K562 (cell line): ENCODE measurements around the gene UBE2D2.

ENCODE experiments used
- BHLHE40 ChIP-seq: IDR thresholded peaks from 2 replicates; pipeline ENCODE4 v1.6.1; 2011; ENCODE audit warnings: low read length, improper control_type of control experiment
- CREB1 ChIP-seq, 2 experiments: sonication (generic) in 1 of 2; formaldehyde crosslinking in 1 of 2; IDR thresholded peaks; 2 replicates each; pipeline versions ENCODE4 v1.6.1 to v1.8.0; 2012 to 2022; ENCODE audit warnings: inconsistent platforms in 1 of 2, mild to moderate bottlenecking in 1 of 2, missing genetic modification reagents in 1 of 2, moderate library complexity in 1 of 2
- EZH2 ChIP-seq: IDR thresholded peaks from 2 replicates; pipeline ENCODE4 v1.6.1; 2012; ENCODE audit warnings: low read depth, mild to moderate bottlenecking, inconsistent platforms, low read length, borderline replicate concordance
- HDAC2 ChIP-seq: fragments of 450-650 bp; IDR thresholded peaks from 2 replicates; pipeline ENCODE4 v1.6.1; 2016; ENCODE audit warnings: mild to moderate bottlenecking
- MEF2D ChIP-seq: conservative IDR thresholded peaks from 2 replicates; pipeline ENCODE4 v1.6.1; 2016; ENCODE audit warnings: low read depth, missing genetic modification characterization, missing compliant biosample characterization
- PML ChIP-seq: IDR thresholded peaks from 2 replicates; pipeline ENCODE4 v1.6.1; 2012; ENCODE audit warnings: low read length, inconsistent platforms
- POLR2A ChIP-seq: fragments of 450-650 bp; conservative IDR thresholded peaks from 2 replicates; pipeline ENCODE4 v1.6.1; 2016
- ZBTB26 ChIP-seq: fragments of 450-650 bp; formaldehyde crosslinking; IDR thresholded peaks from 2 replicates; pipeline ENCODE4 v1.4.0; 2022; ENCODE audit warnings: missing genetic modification characterization
- ZNF449 ChIP-seq: fragments of 250-450 bp; sonication (Bioruptor Pico); IDR thresholded peaks from 2 replicates; pipeline ENCODE4 v1.8.0; 2022; ENCODE audit warnings: moderate library complexity, mild to moderate bottlenecking, inconsistent platforms
- ZNF584 ChIP-seq: fragments of 200-800 bp; sonication (Bioruptor generic); IDR thresholded peaks from 2 replicates; pipeline ENCODE4 v1.6.1; 2016; ENCODE audit warnings: low read depth, mild to moderate bottlenecking, missing genetic modification characterization, missing compliant biosample characterization

GRCh38 chr5:139662617-139663016 is 101.5 kb downstream of the UBE2D2 start:
- TF ChIP-seq ZNF584 (CRISPR knock-in tag) = no peak
- TF ChIP-seq ZNF449 (CRISPR knock-in tag) = no peak
- no peak for TF ChIP-seq PML
- TF ChIP-seq EZH2 = no peak
- no peak for TF ChIP-seq CREB1 (IDR thresholded peaks at IDR 0.05)
- no peak for TF ChIP-seq CREB1 (CRISPR knock-in tag; IDR thresholded peaks at IDR 0.05)
- no peak for TF ChIP-seq ZBTB26 (CRISPR knock-in tag)
- no peak for TF ChIP-seq BHLHE40
- TF ChIP-seq HDAC2 = no peak
- no peak for TF ChIP-seq MEF2D (tag)
- no peak for TF ChIP-seq POLR2A
